Stimulated activated CD4-positive, alpha-beta T cell treated with anti-CD3 and anti-CD28 coated beads, Interleukin-2, amount 100 ng/mL, for 24 hours (primary cell): ENCODE measurements around the gene RTN4IP1.
"Not testable (repeated sequence)": the region's sequence is repeated elsewhere in the genome, so short reads cannot be mapped to it uniquely, and the experiment has no call there.

Source experiments
- DNase-seq, 2 donors: peaks; one replicate each; pipeline ENCODE4 v3.0.0-alpha.2; 2020

Gene RTN4IP1

DNA sequence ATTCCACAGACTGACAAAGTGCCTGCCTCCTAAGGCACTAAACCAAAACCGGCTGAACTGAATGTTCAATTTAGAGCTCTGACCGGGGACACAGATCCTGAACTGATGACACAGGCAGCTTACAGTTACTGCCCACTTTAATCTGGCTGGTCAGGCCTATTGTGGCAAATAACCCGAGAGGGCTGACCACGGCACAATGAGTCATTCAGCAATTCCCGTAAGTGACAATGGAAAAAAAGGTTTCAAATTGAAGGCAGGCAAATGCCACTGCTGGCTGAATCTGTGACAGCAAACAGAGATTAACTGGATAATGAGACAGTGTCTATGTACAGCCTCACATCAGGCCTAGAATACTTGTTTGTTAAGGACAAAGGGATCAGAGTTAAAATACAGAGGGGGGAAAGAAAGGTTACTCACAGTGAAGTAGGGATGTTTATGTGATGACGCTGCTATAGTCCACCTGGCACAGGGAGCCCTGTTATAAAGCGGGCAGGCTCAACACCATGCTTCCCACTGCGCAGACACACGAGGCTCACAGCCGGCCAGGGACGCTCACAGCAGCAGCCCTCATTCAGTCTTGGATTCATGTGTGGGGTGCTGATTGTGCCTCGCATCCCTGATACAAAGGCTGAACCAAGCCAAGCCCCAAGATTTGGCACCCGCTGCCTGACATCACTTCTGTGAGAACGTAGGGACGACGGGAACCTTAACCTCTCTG, 54.4 kb downstream of the RTN4IP1 start:
- DNase-seq = no peak

DNA sequence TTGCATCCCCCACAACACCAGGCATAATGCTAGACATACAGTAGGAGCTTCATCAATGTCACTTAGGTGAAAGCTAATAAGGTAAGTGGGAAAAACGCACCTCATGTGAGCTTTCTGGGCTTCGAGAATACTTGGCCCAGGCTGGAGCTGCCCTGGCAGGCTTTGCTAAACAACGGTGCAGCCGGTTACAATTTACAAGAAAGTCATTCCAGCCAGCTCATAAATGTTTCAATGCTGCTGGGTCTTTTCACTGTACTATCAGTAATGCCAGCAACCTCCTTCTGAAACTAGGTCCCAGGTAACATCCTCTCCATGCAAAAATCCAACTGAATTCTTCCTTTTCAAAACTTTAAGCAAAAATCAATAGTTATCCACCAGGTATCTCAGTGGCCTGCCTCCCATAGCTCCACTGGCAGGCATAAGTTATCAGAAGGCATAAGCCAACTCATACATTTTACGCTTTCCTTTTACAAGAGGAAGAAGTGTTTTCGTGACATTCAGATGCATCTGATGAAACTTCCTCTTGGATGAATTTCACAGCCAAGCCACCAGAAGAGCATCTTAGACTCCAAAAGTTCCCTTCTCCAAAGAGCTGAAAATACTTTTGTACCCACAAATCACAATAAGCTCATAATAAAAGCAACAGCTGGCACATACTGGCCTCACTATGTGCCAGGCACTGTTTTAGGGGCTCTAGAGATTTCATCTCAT, 56.3 kb downstream of the RTN4IP1 start:
- no peak for DNase-seq

DNA sequence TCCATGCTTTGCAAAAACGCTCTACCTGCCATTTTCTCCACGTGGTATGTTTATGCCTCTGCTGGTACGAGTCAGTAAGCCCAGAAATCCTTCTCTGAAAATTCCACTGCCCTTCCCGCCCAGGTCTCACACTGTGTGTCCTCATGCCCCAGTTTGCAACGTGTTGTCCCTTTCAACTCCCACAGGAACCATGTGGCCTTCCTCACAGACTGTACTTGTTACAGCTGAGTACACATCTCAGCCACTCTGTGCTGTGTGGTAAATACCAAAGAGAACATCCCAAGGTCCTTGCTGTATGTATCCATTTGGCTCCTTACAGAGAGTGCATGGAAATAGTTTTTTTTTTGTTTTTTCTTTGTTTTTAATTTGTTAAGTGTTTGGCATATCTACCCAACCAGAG, 56.9 kb downstream of the RTN4IP1 start:
- no peak for DNase-seq

DNA sequence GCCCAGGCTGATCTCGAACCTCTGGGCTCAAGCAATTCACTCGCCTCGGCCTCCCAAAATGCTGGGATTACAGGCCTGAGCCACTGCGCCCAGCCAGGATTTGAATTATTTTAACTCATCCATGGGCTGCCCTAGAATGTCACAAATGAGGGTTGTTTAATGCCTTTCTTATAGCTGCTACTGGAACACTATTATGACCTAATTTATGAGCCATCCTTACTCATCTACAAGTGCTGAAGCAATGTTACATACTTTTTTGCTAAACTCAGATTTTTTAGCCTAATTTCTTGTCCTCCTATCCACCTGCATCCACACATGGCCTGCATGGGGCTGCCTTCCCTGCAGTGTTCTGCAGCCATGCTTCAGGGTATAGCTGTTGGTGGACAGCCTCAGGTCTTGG, 59.9 kb downstream of the RTN4IP1 start:
- no peak for DNase-seq

DNA sequence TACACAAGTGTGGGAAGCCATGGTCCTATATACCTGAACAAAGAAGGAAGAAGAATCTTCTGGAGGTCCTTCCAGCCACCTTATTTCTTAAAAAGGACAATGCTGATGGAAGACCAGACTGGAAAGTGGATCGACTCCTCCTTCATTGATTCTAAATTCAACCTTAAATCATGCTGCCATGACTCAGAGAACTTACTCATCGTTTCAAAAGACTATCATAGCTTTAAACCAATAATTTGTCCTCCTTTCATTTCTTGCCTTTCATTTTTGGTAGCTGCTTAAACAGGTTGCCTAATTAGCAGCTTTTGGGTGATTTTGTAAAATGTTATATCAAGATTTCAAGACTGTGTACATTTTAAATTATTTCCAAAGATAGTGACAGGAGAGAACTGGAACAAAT, 60.8 kb downstream of the RTN4IP1 start:
- DNase-seq = no peak

DNA sequence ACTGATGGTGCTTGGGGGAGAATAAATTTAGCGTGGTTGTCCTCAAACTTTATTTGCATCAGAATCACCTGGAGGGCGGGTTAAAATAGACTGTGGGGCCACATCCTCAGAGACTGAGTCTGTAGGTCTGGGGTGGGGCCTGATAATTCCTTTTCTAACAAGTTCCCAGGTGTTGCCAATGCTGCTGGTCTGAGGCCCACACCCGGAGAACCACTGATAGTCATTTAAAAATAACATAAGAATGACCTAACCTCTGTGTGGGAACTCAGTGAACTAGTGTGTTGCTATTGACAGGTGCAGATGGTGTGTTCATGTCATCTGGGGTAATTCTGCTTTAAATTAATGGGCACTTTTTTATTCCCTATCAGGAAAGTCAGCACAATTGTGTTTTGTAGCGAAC, 64.8 kb downstream of the RTN4IP1 start:
- no peak for DNase-seq

DNA sequence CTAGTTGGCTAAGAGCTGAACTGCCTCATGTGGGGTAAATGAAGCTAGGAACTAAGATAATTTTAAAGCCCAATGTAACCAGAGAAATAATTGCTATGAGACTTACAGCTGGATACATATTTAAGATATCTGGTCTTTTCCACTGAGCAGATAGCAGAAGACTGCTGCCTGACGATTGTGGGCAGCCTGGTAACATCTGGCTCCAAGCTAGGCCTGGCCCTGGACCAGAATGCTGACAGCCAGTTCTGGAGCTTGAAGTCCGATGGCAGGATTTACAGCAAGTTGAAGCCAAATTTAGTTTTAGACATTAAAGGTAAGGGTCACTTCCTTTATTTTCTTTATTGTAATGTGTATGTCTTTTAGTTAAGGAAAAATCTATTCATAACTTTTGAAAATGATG, 65.7 kb downstream of the RTN4IP1 start:
- DNase-seq = no peak

DNA sequence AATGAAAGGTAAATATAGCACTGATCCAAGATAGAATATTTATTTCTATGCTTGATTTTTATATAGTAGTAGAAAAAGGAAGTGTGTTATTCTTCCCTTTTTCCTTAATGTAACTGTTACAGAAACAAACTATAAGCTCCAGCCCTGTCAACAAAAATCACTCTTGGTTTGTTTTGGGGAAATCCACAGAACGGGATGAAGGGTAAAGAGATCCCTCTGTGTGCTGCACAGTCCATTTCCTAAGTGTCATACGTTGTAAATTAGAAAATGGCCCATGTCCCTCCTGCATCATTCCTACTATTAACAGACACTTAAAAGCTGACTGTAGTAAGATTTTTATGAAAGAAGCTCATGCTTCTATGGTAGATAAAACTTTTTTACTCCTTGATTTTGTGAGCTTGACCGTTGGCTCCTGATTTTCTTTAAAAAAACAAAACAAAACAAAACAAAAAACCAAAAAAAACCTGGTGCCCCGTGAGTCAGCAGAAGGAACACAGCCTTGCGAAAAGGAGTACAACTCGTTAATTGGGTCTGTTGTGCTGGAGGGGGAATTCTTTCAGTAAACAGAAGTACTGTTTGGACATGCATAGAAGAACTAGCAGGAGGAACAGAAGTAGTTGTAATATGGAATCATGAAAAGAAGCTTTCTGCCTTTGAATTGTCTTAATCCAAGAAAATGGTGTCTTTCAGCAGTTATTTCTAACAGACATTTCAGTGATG, 67.5 kb downstream of the RTN4IP1 start:
- no peak for DNase-seq

DNA sequence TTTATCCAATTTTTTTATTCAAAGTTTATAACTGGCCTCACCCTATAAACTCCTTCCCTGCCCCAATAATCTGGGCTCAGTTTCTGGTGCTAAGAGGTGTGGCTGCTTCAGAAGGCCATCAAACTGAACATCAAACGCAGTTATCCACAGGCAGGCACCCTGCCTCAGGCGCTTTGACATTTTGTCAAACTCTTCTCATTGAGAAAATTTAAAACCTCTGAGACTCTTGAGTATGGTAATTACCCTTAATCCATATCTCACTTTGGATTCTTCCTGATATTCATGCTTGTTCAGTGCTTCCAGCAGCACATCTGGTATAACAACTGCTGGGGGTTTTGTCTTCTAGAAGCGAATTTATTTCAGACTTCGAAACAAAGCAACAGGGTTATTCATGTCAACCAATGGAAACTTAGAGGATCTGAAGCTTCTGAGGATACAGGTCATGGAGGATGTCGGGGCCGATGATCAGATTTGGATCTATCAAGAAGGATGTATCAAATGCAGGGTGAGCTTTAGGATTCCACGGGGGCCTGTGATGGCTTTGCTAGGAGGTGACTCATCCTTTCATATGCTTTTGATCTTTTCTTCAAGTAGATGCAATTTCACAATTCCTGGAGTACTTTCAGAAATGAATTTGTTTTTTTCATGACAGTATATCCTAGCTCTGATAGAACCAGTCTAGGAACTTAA, 68.2 kb downstream of the RTN4IP1 start:
- peak in 1 of 2 donors; percentile 19 for DNase-seq

DNA sequence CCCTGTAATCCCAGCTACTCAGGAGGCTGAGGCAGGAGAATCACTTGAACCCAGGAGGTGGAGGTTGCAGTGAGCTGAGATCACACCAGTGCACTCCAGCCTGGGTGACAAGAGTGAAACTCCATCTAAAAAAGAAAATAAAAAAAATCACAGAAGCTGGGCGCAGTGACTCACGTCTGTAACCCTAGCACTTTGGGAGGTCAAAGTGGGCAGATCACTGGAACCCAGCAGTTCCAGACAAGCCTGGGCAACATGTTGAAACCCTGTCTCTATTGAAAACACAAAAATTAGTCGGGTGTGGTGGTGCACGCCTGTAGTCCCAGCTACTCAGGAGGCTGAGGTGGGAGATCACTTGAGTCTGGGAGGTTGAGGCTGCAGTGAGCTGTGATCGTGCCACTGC, 69.6 kb downstream of the RTN4IP1 start:
- not testable (repeated sequence) for DNase-seq

DNA sequence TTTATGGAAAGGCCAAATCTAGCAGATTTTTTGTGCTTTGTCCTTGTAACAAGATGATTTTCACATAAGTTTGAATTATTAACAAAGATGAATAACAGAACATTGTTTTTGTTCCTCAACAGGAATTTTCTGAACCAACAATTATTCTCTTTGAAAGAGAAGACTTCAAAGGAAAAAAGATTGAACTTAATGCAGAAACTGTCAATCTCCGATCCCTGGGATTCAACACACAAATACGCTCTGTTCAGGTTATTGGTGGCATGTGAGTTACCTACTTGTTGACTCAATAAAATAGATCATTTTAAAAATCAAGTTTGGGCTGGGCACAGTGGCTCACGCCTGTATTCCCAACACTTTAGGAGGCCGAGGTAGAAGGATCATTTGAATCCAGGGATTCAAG, 70.9 kb downstream of the RTN4IP1 start:
- DNase-seq = no peak

DNA sequence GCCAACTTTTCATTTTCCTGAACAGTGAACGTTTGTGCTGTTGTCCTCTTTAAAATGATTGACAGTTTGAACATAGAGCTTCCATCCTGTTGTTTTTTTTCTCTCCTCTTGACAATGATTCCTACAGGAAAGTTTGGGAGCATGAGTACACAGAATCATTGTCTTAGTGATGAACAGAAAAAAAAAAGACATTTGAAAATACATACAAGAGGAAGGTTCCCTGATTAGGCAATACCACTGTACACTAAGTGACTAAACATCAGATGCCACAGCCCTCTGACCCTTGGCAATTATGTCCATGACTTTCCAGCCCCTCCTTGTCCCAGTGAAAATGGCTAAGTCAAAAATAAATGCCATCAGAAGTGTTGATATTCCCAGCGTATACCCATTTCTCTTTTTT, 71.5 kb downstream of the RTN4IP1 start:
- no peak for DNase-seq

DNA sequence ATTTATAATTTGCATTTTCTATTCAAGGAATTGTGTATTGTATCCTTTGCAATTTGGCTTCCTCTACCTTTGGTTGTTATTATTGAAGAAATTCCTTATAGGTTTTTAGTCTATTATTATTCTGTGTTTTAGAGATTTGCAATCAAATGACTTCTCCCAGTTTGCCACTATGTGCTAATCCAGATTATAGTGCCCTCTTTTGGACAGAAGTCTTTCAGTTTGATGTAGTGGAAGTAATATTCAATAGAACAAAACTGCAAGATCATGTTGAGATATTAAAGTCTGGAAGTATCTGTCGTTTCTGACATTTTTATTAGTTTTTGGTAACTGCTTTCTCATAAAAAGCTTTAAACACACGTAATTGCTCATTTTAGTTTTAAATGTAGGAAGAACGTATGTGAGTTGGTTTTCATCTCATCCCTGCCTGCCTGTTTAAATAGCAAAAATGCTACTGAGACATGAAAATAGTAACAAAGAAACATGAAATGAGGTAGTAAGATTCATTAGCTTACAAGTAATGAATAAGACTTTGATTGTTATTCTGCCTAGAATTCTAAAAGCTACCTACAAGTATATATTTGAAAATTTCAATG, 72.8 kb downstream of the RTN4IP1 start:
- no peak for DNase-seq

DNA sequence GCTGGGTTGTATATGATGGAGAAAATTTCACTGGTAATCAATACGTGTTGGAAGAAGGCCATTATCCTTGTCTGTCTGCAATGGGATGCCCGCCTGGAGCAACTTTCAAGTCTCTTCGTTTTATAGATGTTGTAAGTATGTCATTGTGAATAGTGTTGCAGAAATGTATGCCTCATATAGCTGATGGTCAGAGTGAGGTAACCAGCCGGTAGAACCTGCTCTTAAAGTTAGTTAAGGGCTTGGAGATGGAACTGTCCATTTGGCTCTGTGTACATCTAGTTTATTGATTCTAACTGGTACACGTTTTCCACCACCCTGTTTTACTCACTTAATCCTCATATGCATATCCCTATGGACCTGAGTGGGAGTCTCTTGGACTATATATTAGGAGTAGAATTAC, 73.5 kb downstream of the RTN4IP1 start:
- DNase-seq = no peak

DNA sequence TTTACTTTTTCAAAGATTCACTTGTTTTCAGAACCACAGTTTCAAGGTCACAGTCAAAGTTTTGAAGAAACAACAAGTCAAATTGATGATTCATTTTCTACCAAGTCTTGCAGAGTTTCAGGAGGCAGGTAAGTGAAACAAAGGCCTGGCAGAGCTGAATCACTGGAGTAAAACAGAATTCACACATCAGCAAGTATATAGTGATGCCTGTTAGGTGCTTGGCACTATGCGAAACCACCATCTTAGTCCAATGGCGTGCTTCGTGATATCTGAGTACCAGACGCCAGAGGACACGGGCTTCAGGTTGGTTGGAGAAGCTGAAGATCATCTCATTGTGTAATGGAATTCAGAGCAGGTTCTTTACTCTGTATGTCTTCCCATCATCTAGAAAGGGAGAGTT, 75.9 kb downstream of the RTN4IP1 start:
- peak; percentile 33 to 35 for DNase-seq

DNA sequence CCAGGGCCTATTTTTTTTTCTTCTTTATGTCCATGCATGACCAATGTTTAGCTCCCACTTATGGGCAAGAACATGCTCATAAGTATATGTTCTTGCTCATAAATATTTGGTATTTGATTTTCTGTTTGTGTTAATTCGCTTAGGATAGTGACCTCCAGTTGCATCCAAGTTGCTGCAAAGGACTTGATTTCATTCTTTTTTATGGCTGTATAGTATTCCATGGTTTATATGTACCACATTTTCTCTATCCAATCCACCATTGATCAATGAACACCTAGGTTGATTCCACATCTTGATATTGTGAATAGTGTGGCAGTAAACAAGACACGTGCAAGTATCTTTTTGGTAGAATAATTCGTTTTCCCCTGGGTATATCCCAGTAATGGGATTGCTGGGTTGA, 78.1 kb downstream of the RTN4IP1 start:
- DNase-seq = no peak

DNA sequence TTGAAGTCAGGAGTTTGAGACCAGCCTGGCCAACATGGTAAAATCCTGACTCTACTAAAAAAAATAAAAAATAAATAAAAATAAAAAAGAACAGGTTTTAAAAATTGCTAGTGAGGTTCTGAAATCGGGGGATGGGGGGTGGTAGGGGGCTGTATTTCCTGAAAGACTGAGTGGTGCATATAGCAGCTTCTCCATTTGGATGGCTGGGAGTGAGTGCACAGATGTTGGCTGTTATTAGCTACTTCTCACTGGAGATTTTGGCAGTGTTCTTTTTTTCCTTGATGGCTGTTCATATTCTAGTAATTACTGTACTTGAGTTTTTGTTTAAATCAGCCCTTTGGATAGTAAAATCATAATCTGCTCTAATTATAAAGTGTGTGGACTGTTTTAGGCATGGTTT, 79.8 kb downstream of the RTN4IP1 start:
- no peak for DNase-seq

DNA sequence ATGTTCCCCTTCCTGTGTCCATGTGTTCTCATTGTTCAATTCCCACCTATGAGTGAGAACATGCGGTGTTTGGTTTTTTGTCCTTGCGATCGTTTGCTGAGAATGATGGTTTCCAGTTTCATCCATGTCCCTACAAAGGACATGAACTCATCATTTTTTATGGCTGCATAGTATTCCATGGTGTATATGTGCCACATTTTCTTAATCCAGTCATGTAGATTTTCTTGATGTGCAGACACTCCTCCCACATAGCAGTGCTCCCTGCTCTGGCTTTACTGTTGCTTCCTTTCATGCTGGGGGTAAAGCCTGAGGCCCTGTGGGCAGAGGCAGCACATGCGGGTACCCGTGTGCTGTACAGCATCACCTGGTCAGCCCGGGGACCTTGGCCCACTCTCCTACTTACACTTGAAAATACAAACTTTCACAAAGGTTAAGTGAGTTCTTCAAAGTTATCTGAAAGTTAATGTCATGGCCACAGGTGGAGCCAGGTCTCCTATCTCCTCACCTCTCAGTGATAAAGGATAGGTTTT, 80.3 kb downstream of the RTN4IP1 start:
- DNase-seq = not testable (repeated sequence)

DNA sequence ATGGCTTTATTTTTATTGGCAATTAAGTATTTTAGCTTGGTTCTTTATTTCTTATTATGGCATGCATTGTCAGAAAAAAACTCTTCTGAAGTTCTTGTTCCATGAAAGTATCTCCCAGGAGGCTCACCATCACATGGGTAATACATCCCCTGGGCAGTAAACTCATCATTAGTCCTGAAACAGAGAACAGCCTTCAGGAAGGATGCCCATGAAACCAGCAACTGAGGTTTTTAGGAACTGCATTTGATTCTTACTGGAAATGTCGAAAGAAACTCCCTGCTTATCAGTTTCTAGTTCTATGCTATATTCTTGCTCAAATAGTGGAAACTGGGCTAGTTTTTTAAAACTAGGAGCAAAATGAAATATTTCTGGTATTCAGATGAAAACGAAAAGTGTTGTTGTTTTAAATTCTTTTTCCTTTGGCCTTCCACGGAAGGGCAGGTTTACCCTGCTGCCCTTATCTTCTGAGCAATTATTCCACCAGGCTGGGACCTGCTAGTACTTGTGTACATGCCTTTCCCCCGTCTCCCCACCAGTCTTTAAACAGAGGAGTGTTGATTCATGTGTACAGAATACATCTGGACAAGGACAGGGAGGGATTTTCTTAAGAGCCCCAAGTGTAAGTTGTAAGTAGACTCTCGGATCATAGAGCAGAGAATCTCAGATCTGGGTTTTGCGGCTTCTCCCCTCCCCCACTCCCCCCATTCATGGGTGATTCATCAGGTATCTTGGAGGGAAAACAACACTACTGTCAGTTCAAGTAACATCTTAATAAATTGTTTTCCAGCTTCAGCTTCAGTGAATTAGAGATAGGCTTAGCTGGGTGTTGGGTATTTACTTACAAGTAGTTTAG, 81.5 kb downstream of the RTN4IP1 start:
- DNase-seq = peak; percentile 34 to 42

DNA sequence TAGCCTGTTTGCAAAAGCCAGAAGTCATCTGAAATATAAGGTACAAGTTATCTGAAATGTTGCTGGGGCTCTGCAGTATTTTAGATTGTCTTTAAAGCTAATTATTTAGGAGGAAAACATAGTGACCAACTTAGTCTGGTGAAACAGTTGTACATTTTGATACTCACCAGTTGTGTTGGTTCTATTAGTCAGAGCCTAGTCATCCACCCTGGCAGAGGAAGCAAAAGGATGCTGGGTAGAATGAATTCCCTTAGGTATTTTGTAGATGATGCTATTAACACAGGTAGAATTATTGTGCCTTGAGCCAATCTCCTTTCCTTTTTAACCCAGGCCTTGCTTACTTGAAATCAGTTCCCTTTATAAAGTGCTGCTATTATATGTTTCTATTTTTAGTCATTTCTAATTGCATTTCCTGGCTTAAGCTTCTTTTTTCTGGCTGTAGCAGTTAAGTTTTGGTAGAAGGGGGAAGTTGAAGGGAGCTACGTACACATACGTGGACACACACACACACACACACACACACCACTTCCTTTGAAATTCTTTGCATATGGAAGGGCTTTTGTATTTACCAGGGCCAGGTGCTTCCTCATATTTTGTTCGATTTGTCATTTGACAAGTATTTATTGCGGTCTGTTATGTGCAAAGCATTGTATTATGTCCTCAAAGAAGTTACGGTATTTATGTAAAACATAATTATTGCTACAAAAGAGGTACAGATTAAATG, 82.4 kb downstream of the RTN4IP1 start:
- DNase-seq = no peak

DNA sequence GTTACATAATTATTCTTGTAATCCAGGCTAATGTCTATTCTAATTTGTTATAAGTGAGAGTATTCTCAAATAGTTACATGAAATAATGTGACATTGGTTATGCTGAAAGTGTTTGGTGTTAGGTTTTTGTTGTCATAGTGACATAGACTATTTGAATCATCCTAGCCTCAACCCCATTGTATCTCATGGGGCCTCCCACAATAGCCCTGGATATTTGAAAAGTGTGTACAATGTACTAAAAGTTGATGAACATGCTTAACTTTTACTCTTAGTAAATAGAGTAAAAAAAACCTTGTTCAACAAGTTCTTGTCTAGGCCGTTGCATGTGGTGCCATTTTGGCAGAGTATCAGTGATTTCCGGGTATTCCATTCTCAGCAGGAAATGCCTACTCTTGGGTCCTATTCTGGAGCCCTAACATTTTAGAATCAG, 83.0 kb downstream of the RTN4IP1 start:
- no peak for DNase-seq
